HG03175 (cell line): ENCODE data around the gene SLC36A2.
A peak's percentile ranks its signal among the peaks of the same experiment; 100 is the strongest.

ENCODE experiments used
- ATAC-seq: cut with Tn5 transposase; IDR thresholded peaks from one replicate; pipeline ENCODE4 v1.9.1; 2021; ENCODE audit warnings: mild to moderate bottlenecking, moderate library complexity; ENCODE audit not compliant: unreplicated experiment

The SLC36A2 gene

DNA sequence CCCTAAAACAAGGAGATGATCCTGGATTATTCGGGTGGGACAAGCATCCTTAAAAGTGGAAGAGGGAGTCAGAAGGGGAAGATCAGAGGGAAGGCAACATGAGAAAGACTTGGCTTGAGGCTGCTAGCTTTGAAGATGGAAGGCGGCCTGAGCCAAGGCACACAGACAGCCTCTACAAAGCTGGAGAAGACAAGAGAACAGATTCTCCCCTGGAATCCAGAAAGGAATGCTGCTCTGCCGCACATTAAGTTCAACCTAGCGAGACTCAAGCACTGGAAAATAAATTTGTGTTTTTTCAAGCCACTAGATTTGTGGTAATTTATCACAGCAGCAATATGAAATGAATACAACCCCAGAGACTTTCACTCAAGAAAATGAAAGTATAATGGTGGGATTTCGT, 61.7 kb downstream of the SLC36A2 start:
- ATAC-seq = no peak

DNA sequence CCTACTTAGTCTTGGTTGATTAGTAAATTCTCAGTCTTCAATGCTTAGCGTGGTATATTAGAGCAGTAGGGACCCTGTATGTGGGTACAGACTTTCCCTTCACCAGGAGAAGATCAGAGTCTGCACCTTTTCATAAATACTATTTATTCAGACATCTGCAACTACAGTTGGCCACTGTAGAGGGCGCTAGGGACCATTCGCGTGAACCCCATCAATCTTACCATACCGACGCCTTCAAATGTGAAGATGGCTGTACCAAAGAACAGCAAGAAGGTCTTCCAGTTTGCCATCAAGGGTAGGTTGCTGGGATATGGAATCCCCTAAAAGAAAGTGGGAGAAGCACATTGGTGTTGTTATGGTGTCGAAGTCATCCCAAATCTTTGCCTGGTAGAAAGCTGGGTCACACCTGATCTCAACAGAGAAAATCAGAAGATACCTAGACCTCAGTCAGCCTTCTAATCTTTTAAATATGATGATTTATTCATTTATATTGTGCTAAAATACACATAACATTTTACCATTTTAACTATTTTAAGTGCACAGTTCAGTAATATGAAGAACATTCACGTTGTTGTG, 62.9 kb downstream of the SLC36A2 start:
- no peak for ATAC-seq

DNA sequence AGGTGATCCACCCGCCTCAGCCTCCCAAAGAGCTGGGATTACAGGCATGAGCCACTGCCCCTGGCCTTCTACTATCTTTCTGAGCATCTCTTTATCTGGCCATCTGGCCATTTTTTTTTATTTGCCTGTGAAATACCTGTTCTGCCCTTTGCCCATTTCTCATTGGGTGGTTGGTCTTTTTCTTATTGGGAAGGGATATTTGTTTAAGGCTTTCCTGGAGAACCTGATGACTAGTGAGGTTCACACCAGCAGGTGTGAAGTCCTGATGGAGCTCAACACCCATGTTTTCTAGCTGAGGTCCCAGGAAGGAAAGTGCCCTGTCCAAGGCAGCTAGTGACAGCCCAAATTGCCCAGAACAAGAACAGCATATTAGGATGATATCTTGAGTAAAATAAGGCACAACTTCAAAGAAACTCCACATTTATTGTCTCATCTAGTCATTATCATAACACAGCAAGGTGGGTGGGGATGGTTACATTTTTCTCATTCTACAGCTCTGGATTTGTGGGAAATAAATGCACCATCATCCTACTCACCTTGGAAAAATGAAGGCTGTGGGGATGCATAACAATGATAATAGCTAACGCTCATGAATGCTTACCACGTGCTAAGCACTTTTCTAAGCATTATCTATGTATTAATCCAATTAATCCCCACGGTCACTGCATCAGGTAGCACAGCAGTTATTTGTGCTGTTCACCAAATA, 64.1 kb downstream of the SLC36A2 start:
- no peak for ATAC-seq

DNA sequence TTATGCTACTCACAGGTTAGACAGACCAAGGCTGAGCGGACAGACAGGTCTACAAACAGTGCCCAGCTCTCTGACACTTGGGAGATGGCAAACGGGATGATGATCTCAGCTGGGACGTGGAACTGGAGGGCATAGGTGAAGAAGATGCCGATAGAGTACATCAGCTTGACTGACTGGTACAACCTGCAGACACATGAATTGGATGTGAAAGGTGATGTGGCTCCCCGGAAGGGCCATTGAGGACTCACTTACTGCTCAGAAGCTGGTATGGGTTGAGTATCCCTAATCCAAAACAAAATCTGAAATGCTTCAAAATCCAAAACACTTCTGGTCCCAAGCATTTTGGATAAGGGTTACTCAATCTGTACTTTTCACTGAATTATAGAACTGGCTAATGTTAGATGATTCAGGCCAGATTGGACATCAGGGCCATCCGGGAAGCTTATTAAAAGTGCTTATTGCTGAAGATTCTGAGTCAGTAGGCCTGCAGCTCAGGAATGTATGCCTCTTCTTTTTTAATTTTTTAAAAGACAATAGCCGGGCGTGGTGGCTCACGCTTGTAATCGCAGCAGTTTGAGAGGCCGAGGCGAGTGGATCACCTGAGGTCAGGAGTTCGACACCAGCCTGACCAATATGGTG, 66.2 kb downstream of the SLC36A2 start:
- no peak for ATAC-seq

DNA sequence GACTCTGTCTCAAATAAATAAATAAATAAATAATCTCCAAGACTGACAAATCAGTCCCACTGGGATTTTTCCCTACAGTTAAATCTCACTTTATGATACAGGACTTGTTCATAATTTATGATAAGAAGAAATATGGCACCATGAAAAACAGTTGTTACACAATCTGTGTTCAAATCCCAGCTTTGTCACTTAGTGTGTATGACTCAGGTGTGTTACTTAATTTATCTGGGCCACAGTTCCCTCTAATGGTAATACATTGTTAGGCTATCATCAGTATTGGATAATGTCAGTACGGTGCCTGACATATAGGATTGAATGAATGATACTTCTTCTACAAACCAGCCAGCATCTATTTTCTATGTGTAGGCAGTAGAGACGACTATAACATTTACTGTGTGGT, 66.9 kb downstream of the SLC36A2 start:
- no peak for ATAC-seq

DNA sequence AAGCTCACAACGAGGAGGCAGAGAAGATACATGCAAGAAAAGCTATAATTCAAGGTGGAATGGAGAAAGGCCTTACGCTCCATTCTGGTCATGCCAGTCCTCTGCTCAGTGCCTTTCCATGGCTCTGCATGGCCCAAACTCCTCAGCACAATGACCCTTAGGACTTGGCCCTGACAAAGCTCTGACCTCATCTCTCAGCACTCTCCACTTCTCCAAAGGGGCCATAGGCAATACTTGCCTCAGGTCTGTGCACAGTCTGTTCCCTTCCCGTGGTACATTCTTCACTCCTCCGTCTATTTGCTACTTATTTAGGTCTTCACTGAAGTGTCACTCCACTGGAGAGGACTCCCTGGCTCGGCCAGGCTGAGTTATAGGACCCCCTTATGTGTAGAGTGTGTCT, 68.5 kb downstream of the SLC36A2 start:
- ATAC-seq = no peak

DNA sequence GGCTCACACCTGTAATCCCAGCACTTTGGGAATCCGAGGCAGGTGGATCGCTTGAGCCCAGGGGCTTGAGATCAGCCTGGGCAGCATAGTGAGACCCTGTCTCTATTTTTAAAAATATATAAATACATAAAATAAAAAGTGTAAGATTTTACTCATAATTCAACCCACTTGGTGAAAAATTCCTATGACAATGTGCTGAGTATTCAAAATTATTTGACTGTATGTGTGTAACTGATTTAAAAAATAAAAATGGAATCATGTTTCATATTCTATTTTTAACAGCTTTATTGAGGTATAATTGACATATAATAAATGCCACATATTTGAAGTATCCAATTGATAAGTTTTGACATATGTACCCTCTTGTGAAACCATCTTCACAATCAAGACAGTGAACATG, 71.6 kb downstream of the SLC36A2 start:
- ATAC-seq = no peak

DNA sequence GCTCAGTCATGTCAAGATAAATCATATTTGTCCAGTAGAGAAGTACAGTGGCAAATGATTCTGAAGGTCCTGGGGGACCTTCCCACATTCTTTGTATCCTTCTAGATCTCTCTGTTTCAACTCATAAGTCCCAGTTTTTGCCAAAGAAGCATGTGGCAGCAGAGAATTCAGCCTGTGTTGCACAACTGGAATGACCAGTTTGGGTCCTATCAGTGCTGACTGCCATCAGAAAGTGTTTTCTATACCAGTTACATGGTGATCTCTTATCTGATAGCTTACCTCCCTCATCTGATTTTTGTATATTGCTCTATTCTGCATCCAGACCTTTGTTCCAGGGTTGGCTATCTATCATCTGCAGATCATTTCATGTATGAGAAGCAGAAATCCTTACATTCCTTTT, 72.7 kb downstream of the SLC36A2 start:
- no peak for ATAC-seq

DNA sequence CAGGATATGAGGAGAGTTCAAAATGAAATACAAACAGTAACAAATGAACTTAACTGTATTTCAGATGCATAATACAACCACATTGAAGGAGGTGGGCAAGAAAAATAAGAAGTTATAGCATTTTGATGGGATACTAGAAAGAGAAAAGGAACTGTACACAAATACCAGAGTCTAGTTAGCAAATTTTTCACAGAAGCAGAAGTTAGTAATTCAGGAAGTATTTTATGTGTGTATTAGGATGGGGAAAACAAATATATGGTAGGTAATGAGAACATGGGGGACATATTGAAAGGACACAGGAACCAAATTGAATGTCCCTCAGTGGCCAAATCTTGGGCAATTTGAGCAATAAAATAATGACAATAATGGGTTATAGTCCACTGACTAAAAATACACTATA, 76.0 kb downstream of the SLC36A2 start:
- ATAC-seq = no peak

DNA sequence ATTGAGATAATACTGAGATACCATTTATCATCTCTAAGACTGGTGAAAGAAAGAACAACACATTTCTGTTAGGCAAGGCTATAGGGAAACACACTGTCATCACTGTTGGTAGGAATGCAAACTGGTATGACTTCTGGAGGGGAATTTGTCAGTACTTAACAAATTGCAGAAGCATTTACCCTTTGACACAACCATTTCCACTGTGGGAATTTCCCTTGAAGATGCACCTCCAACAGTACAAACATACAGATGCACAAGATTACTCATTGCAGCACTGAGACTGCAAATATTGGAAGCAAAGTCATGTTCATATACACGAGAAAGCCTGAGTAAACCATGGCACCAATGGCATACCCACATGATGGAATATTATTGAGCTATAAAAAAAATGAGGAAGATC, 76.8 kb downstream of the SLC36A2 start:
- ATAC-seq = peak; percentile 64

DNA sequence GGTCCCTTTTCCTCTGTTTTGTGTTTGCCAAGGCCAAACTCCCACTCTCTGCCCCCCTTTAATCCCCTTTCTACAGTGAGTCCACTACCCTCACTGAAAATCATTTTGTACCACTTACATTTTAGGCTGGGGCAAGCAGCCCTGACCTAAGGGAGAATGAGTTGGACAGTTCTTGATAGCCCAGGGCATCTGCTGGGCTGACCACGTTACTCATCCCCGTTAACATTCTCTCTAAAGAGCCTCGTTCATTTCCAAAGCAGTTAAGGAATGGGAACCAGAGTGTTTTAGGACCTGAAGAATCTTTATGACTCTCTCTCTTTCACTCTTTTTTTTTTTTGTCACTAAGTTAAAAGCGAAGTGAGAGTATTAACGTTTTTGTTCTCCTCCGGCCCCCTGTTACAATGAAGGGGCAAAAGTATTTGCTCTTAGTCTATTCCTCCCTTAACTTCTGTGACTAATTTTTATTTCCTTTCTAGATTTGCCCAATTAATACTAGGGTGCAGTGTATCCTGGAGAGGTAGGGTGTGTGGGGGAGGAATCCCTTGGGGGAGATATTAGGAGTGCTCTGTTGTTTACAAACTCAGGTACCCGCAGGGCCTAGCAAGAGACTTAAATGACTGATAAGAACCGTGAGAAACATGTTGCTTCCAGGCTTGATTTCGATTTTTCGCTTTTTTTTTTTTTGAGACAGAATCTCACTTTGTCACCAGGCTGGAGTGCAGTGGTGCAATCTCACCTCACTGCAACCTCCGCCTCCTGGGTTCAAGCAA, 79.7 kb downstream of the SLC36A2 start:
- ATAC-seq = no peak
